GM21723 (cell line): Measurements from ENCODE around the gene RGS9BP.
"Not testable (repeated sequence)": the region's sequence is repeated elsewhere in the genome, so short reads cannot be mapped to it uniquely, and the experiment has no call there.

ENCODE experiments used
- ATAC-seq: cut with Tn5 transposase; IDR thresholded peaks from one replicate; pipeline ENCODE4 v1.9.1; 2021; ENCODE audit warnings: mild to moderate bottlenecking, moderate library complexity; ENCODE audit not compliant: unreplicated experiment

Gene RGS9BP

GRCh38 chr19:32694851-32695250 is 19.2 kb downstream of the RGS9BP start:
- not testable (repeated sequence) for ATAC-seq

DNA sequence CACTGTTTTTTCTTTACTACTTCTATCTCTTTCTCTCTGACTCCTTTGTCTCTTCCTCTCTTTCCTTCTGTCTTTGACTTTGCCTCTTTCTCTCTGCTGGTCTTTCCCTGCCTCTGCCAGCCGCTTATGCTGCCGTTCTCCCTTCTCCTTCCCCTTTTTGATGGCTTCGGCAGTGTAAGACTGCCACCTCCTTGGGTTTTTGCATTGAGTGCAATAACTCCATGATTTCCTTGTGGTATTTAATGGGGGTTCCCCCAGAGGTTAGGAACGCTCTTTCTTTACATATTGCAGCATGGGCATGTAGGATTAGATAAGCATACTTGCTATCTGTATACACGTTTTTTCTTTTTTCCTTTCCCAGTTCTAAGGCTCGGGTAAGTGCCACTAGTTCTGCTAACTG is 19.9 kb downstream of the RGS9BP start:
- ATAC-seq = not testable (repeated sequence)

- not testable (repeated sequence) for ATAC-seq
Observed at GRCh38 chr19:32696771-32697170, 21.1 kb downstream of the RGS9BP start.

DNA sequence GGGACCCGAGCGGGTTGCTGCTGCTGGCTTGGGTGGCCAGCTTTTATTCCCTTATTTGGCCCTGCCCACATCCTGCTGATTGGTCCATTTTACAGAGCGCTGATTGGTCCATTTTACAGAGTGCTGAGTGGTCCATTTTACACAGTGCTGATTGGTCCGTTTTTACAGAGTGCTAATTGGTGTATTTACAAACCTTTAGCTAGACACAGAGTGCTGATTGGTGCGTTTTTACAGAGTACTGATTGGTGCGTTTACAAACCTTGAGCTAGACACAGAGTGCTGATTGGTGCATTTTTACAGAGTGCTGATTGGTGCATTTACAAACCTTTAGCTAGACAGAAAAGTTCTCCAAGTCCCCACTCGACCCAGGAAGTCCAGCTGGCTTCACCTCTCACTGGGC is 24.5 kb downstream of the RGS9BP start:
- not testable (repeated sequence) for ATAC-seq

GRCh38 chr19:32702010-32702409 is 26.4 kb downstream of the RGS9BP start:
- ATAC-seq = no peak

DNA sequence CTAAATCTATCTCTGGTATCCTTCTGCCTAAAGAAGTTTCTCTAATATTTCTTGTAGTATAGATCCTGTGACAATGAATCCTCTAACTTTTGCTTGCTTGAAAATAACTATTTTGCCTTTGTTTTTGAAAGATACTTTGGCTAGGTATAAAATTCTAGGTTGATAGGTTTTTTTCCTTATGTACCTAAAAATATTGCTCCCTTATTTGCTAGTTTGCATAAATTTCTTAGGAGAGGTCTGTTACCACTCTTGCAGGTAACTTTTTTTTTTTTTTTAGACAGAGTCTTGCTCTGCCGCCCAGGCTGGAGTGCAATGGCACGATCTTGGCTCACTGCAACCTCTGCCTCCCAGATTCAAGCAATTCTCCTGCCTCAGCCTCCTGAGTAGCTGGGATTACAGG is 28.4 kb downstream of the RGS9BP start:
- ATAC-seq = not testable (repeated sequence)

DNA sequence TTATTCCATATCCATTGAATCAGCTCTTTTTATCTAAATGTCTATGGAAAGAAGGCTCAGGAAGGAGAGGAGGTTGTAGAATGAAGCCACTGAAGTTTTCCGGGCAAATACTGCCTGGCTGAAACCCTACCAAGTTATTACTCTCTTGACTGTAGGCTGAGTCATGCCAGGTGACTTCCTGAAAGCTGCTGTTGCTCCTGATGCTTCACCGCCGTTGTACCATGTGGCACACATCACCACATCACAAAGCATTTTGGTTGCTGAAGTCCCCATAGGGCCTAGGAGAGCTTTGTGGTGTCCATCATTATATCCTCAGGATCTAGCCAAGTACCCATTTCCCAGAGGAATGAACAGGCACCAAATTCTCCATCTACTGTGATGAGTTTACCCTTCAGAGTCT is 32.8 kb downstream of the RGS9BP start:
- no peak for ATAC-seq

GRCh38 chr19:32709032-32709431 is 33.4 kb downstream of the RGS9BP start:
- ATAC-seq = no peak

GRCh38 chr19:32711747-32712146 is 36.1 kb downstream of the RGS9BP start:
- ATAC-seq = no peak

DNA sequence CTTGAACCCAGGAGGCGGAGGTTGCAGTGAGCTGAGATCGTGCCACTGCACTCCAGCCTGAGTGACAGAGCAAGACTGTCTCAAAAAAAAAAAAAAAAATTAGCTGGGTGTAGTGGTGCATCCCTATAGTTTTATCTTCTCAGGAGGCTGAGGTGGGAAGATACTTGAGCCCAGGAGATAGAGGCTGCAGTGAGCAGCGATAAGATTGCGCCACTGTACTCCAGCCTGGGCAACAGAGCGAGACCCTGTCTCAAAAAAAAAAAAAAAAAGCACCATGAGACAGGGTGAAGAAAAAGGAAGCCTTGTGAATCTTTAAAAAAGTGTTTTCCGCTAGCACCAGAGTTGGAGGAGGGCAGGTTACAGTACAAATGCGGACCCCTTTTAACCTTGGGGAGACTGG is 40.6 kb downstream of the RGS9BP start:
- not testable (repeated sequence) for ATAC-seq

DNA sequence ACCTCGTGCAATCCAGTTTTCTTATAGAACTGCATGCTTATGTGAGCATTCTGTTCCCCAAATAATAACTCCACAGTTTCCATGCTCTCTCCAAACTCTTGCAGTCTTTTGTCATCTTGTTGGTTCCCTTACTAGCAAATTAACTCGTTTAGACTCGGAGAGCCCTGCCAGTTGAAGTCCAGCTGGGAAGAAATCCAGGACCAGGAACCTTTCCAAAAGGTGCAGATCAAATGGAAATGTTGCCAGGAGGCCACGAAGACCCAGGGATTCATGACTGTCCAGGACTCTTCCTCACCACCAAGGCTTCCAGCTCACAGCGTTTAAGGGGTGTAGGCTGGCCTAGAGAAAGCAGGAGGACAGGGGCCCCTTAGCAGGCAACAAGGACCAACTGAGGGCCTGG is 41.8 kb downstream of the RGS9BP start:
- no peak for ATAC-seq

- ATAC-seq = no peak
Observed at GRCh38 chr19:32718286-32718685, 42.6 kb downstream of the RGS9BP start.

DNA sequence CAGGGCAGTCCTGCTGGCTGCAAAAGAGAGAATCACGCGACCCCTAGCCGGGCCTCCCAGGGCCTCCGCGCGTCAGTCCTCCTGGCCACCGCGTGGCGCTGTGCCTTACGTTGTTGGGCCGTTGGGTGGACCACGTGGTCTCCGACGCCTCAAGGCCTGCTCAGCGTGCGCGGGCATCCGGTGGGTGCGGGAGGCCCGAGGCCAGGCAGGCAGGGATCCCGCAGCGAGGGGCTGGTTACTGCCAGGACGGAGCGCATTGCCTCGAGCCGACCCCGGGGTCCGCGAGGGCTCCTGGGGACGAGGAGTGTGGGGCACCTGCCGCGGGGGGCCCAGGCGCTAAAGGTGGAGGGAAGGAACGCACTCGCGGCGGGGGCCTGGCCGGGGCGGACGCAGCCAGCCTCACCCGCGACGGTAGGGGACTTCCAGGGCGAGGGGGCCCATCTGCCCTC is 44.0 kb downstream of the RGS9BP start, which contains the start of gene TDRD12:
TSS of gene TDRD12 (plus strand) at position 157 of the 449 bp plus-strand sequence. CDS start 306 bp downstream, outside the sequence.
- no peak for ATAC-seq

GRCh38 chr19:32720216-32720935 is 44.7 kb downstream of the RGS9BP start:
- ATAC-seq = no peak

- no peak for ATAC-seq
Observed at GRCh38 chr19:32720936-32721250, 45.2 kb downstream of the RGS9BP start.
